Breast epithelium (tissue), 4 donors: ENCODE measurements around the gene PUM1. TPM values are rescaled to one million over a fixed set of nuclear protein-coding genes. Genes with fewer than 3 reads are reported as not detected.
A peak's percentile ranks its signal among the peaks of the same experiment; 100 is the strongest.

Source experiments
- DNase-seq, 2 donors: peaks; one replicate each; pipeline ENCODE4 v3.0.0-alpha.2; 2019; ENCODE audit warnings: low spot score in 2 of 2
- H3K27ac ChIP-seq, 2 donors: fragments of 200-600 bp; sonication (generic) in 1 of 2; one replicate each; pipeline ENCODE4 v1.5.1; 2016 to 2019; ENCODE audit warnings: mild to moderate bottlenecking in 1 of 2
- H3K27me3 ChIP-seq, 2 donors: fragments of 200-600 bp; sonication (generic) in 1 of 2; one replicate each; pipeline versions ENCODE4 v1.5.1 to v1.6.0; 2017 to 2019; ENCODE audit warnings: control low read depth in 1 of 2, mild to moderate bottlenecking in 1 of 2
- H3K36me3 ChIP-seq: fragments of 200-600 bp; one replicate; pipeline ENCODE4 v1.5.1; 2019
- H3K4me1 ChIP-seq, 2 donors: fragments of 200-600 bp; sonication (generic); one replicate each; pipeline ENCODE4 v1.5.1; 2016 to 2019; ENCODE audit warnings: control low read depth in 1 of 2
- H3K4me3 ChIP-seq, 3 donors: fragments of 200-600 bp; sonication (generic); 1 replicate in 2 of 3; 2 replicates in 1 of 3; pipeline ENCODE4 v1.5.1; 2016 to 2019; ENCODE audit warnings: mild to moderate bottlenecking in 3 of 3, moderate library complexity in 2 of 3
- H3K9me3 ChIP-seq, 2 donors: fragments of 200-600 bp; sonication (generic) in 1 of 2; one replicate each; pipeline ENCODE4 v1.5.1; 2016 to 2019; ENCODE audit warnings: control low read depth in 1 of 2
- POLR2A ChIP-seq: fragments of 450-650 bp; IDR thresholded peaks from one replicate; pipeline ENCODE4 v1.6.1; 2016; ENCODE audit warnings: antibody characterized with exemption, mild to moderate bottlenecking, moderate library complexity
- POLR2AphosphoS5 ChIP-seq, 3 donors: sonication (generic); formaldehyde crosslinking; IDR thresholded peaks; one replicate each; pipeline ENCODE4 v1.6.1; 2017; ENCODE audit warnings: antibody characterized with exemption in 3 of 3
- intact Hi-C: fragments of 100-400 bp; cut with DNase I; formaldehyde crosslinking; loops from one replicate; pipeline ENCODE4 v1.15.1; 2023; ENCODE audit warnings: low total_unique reads
- total RNA-seq, 3 donors: library from RNA; depleted of rRNA; stranded (reverse); fragments of >200 nt; gene quantifications; one replicate each; pipeline ENCODE4 v1.1.0, GENCODE V29; 2016
- TF ChIP-seq, protein P1 (sequence below), 3 donors: fragments of 450-650 bp; IDR thresholded peaks; one replicate each; pipeline ENCODE4 v1.5.1; 2016 to 2017; ENCODE audit warnings: antibody characterized with exemption in 3 of 3, mild to moderate bottlenecking in 3 of 3, moderate library complexity in 3 of 3

PUM1 gene
- total RNA-seq, 3 donors from 2014 or later, result 93.8 to 149 (median 116) TPM

DNA sequence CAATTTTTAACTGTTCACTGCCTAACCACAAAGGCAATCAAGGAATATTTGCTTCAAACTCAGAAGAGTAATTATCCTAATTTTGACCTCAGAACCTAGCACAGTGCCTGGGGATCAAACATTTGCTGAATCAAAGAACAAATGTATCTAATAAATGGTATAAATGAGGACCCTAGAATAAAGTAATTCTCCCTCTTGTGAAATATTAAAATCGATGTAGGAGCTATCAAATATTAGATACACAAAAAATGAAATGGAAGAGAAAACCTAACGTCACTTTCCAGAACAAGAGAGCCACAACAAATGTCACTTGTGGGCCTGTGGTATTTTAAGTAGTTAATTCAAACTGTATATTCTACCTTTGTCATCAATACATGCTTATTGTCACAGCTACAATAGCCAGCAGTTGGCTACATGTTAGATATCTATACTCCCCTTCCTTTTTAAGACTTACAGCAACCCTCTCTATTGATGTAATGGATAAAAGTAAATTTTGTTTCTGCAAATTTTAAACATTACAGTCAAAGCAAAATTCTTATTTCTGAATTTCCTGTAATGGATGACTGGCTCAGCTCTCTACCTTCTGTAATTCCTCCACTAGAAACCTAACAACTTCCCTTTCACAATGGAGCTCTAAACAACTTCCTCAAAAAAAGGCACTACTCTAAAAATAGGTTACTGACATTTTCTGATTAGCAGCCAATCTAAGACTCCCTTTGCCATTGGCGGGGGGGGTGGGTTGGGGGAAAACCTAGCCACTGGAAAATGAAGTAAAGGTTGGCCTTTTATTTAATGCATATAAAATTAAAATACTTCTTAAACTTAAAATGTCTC is 37.6 kb downstream of the PUM1 start:
- Histone ChIP-seq H3K9me3 (no peaks in the 10 kb centered on the region), H3K36me3 (no peaks in the 10 kb centered on the region), H3K27ac (peak overlapping the region in 1 of 2 donors; percentile 22), H3K27me3 (no peaks in the 10 kb centered on the region), H3K4me3 (no peak overlapping the region), H3K4me1 (peaks cover 4 to 17% of the 10 kb centered on the region in 2 donors)
- no peak for DNase-seq
- intact Hi-C loops, result no loop called here
- TF ChIP-seq, protein P1, sequence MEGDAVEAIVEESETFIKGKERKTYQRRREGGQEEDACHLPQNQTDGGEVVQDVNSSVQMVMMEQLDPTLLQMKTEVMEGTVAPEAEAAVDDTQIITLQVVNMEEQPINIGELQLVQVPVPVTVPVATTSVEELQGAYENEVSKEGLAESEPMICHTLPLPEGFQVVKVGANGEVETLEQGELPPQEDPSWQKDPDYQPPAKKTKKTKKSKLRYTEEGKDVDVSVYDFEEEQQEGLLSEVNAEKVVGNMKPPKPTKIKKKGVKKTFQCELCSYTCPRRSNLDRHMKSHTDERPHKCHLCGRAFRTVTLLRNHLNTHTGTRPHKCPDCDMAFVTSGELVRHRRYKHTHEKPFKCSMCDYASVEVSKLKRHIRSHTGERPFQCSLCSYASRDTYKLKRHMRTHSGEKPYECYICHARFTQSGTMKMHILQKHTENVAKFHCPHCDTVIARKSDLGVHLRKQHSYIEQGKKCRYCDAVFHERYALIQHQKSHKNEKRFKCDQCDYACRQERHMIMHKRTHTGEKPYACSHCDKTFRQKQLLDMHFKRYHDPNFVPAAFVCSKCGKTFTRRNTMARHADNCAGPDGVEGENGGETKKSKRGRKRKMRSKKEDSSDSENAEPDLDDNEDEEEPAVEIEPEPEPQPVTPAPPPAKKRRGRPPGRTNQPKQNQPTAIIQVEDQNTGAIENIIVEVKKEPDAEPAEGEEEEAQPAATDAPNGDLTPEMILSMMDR (IDR thresholded peaks at IDR 0.05), result no peak
- TF ChIP-seq POLR2A (no peak), POLR2AphosphoS5 (IDR thresholded peaks at IDR 0.05) (no peak)

DNA sequence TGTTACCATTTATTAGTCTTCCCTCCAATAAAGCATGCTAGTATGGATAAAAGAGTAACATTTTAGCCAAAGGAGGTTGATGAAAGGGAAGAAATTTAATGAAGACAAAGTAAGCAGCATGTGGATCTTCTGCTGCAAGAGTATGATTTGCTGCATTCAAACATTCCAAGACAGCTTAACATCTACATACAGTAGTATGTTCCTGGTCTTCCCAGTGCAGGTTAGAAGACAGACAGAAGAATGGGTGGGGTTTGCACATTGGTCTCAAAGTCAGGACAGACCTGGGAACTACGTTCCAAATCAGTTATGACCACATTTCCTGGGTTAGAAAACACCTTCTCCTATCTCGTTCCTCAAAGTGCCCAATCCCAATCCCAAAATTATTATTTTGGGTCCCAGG is 43.3 kb downstream of the PUM1 start:
- Histone ChIP-seq H3K4me1 (peaks cover 0 to 22% of the 10 kb centered on the region in 2 donors), H3K4me3 (no peak overlapping the region), H3K27ac (peak overlapping the region in 1 of 2 donors; percentile 40), H3K36me3 (no peaks in the 10 kb centered on the region), H3K9me3 (no peaks in the 10 kb centered on the region), H3K27me3 (no peaks in the 10 kb centered on the region)
- DNase-seq, result no peak
- intact Hi-C loops, result no loop called here
- TF ChIP-seq, protein P1 (IDR thresholded peaks at IDR 0.05), result no peak

DNA sequence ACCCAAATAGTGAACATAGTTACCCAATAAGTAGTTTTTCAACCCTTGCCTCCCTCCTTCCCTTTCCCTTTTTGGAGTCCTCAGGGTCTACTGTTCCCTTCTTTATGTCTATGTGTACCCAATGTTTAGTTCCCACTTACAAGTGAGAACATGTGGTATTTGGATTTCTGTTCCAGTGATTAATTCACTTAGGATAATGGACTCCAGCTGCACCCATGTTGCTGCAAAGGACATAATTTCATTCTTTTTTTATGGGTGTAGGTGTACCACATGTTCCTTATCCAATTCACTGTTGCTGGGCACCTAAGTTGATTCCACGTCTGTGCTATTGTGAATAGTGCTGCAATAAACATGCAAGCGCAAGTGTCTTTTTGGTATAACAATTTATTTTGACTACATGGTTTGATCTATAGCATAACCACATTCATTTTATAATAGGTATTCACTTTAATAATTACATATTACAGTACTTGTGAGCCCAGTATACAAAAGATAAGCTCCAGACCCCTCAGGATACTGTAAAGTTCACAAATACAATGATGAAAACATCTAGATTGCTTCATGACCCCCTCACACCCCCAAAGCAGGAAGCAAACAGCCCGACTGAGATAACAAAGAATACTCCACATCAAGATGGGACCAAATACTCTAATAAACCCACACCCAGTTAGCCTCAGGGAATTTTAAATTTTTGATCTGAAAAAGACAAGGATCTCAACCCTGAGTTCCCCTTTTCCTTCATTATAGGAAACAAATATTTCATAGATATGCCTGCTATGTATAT is 45.3 kb downstream of the PUM1 start:
- no peaks in the 10 kb centered on the region for H3K9me3 ChIP-seq
- H3K27ac ChIP-seq, result peak overlapping the region in 1 of 2 donors; percentile 12
- no peak overlapping the region for H3K4me3 ChIP-seq
- H3K36me3 ChIP-seq, result no peaks in the 10 kb centered on the region
- no peak for DNase-seq
- peaks cover 0 to 22% of the 10 kb centered on the region in 2 donors for H3K4me1 ChIP-seq
- H3K27me3 ChIP-seq, result no peaks in the 10 kb centered on the region
- intact Hi-C loops, result no loop called here
- TF ChIP-seq POLR2A, result no peak

DNA sequence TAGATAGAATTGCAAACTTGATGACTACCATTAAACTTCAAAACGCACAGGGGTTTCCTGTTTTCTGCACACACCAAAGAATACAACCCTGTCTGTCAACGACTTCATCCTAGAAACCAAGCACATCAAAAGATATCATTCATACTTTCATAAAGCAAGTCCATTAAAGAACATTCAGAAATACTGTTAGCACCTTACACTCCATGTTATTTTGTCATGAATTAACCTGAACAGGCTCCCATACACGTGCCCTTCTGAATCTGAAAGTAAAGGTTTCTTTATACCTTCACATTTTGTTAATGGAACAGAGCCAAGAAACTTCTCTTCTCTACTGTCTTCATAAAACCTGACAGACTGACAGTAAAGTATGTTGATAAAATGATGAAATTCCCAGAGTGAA is 46.1 kb downstream of the PUM1 start:
- Histone ChIP-seq H3K4me3 (no peak overlapping the region), H3K27ac (no peak overlapping the region), H3K4me1 (peaks cover 0 to 14% of the 10 kb centered on the region in 2 donors), H3K27me3 (no peaks in the 10 kb centered on the region), H3K36me3 (no peaks in the 10 kb centered on the region), H3K9me3 (no peaks in the 10 kb centered on the region)
- no peak for DNase-seq
- intact Hi-C loops, result no loop called here
- TF ChIP-seq POLR2AphosphoS5 (IDR thresholded peaks at IDR 0.05), result no peak
- TF ChIP-seq, protein P1 (IDR thresholded peaks at IDR 0.05), result no peak
- no peak for TF ChIP-seq POLR2A

DNA sequence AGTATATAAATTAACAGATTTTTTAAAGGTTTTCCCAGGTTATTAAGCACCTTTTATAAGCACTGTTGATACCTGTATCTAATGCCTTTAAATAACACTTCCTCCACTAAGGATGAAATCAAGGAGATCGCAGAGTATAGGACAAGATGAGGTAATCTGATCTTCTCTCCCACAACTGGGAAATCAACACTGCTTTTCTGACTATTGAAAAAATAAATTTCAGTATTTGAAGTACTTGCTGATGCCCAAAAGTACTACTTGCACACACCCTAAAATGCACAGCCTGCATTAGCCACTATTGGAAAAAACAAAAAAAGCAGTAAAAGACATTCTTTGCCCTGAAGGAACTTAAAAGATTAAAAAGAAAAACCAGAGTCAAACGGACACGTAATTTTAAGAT is 48.6 kb downstream of the PUM1 start:
- Histone ChIP-seq H3K36me3 (no peaks in the 10 kb centered on the region), H3K4me1 (peaks cover 0 to 19% of the 10 kb centered on the region in 2 donors), H3K4me3 (no peak overlapping the region), H3K9me3 (no peaks in the 10 kb centered on the region), H3K27ac (no peak overlapping the region), H3K27me3 (no peaks in the 10 kb centered on the region)
- no peak for DNase-seq
- intact Hi-C loops, result no loop called here
- no peak for TF ChIP-seq POLR2A
- no peak for TF ChIP-seq POLR2AphosphoS5 (IDR thresholded peaks at IDR 0.05)
- TF ChIP-seq, protein P1 (IDR thresholded peaks at IDR 0.05), result no peak
